GM10266 (cell line): ENCODE results near the gene CCDC27.

Experiments used
- DNase-seq: peaks from one replicate; pipeline ENCODE4 v3.0.0; 2012; ENCODE audit errors: extremely low spot score
- TF ChIP-seq, protein P1 (sequence below): IDR thresholded peaks from 2 replicates; pipeline ENCODE4 v1.5.1; 2012; ENCODE audit warnings: mild to moderate bottlenecking, low read depth; ENCODE audit not compliant: control insufficient read depth, insufficient read depth; ENCODE audit errors: missing control alignments

Gene CCDC27

DNA sequence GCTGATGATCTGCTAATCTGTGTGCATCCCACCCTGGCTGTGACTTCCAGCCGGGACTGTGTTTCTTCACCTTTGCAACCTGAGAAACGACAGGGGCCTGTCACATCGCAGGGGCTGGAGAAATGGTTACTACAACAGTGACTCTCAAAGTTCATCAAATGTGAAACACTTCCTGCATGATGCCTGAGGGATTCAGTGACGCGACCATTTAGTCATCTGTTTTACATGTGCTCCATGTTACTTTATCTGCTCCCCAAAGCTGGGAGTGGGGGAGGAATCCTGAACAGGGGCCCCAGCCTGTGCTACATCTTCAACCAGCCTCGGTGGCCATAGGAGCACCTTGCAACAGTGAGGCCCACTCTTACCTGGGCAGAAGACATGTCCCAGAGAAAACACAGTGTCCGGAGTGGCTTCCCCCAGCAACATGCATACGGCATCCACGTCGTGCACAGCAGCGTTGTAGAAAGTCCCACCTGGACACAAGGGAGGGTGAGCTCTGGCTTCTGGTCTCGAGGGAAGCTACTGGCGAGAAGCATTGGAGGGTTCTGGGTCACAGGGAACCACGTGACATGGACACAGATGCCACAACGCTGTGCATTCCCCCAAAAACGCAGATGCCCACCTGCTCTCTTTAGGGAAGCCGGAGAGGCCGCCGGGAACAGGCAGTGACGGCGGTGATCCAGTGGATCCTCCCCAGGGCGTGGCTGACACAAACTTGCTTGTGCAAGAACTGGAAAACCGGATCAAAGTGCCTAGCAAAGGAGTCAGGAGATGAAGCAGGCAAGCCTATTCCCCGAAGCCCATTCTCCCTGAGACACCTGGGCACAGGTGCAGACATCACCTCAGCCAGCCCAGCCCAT is 9.6 kb upstream of the CCDC27 start:
- DNase-seq = no peak

DNA sequence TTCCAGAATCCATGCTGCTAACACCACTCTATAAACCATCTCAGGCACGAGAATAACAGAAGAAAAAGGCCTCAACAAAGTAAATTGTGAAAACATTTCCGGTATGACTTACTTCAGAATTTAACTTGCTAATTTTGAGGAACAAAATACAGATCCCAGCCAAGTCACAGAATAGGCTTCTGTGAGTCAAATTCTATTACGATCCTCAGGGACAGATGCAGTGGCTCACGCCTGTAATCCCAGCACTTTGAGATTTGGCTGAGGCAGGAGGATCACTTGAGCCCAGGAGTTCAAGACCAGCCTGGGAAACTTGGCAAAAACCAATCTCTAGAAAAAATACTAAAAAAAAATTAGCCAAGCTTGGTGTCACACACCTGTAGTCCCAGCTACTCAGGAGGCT is 8.8 kb upstream of the CCDC27 start:
- no peak for DNase-seq

More for the DNA sequence above, 9.6 kb upstream of the CCDC27 start:
- TF ChIP-seq, protein P1, sequence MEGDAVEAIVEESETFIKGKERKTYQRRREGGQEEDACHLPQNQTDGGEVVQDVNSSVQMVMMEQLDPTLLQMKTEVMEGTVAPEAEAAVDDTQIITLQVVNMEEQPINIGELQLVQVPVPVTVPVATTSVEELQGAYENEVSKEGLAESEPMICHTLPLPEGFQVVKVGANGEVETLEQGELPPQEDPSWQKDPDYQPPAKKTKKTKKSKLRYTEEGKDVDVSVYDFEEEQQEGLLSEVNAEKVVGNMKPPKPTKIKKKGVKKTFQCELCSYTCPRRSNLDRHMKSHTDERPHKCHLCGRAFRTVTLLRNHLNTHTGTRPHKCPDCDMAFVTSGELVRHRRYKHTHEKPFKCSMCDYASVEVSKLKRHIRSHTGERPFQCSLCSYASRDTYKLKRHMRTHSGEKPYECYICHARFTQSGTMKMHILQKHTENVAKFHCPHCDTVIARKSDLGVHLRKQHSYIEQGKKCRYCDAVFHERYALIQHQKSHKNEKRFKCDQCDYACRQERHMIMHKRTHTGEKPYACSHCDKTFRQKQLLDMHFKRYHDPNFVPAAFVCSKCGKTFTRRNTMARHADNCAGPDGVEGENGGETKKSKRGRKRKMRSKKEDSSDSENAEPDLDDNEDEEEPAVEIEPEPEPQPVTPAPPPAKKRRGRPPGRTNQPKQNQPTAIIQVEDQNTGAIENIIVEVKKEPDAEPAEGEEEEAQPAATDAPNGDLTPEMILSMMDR = no peak

DNA sequence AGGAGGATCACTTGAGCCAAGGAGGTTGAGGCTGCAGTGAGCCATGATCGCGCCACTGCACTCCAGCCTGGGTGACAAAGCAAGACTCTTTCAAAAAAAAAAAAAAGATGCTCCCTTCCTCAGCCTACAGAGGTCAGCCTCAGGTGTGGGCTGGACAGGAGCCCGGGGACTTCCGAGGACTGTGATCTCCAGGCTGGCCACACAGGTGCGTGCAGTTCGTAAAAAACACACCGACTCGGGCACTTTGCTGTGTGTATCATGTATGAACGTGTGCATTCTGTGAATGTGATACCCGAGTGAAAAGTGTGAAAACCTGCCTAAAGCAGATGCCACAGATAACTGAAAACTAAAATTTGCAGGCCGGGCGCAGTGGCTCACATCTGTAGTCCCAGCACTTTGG is 8.4 kb upstream of the CCDC27 start:
- no peak for DNase-seq
- TF ChIP-seq, protein P1 = no peak

More for the DNA sequence above, 8.8 kb upstream of the CCDC27 start:
- TF ChIP-seq, protein P1 = no peak

DNA sequence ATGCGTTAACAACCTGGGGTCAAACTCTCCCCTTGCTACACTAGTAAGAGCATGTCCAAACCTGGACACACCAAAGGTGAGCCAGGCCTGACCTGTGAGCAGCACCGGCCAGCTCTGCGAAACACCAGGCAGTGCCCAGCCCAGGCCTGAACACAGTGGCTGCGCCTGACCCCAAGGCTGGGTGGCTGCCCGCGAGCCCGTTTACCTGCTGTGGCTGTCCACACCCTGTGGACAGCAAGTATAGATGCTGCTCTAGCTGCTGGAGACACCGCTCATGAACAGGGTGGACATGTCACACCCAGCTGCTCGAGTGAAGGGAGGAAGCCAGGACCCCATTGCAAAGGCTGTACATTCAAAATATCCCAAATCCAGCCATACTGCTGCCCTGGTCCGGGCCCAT is 7.6 kb upstream of the CCDC27 start:
- DNase-seq = no peak
- TF ChIP-seq, protein P1 = no peak

DNA sequence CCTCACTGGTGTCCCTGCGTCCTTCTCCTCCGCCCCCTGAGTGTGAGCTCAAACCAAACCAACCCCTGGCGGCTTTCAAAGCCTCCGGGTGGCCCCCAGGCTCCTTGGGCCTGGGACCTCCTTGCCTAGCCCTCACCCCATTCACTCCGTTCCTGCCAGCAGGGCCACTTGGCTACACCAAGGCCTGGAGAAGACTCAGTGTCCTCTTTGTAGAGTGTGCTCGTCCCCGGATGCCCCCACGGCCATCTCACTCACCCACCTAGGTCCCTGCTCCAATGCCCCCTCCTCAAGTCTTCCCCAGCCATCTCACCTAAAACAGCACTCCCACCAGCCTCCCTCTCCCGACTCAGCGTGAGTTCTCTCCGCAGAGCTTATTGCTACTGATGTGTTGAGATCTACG is 7.2 kb upstream of the CCDC27 start:
- TF ChIP-seq, protein P1 = no peak
- no peak for DNase-seq

DNA sequence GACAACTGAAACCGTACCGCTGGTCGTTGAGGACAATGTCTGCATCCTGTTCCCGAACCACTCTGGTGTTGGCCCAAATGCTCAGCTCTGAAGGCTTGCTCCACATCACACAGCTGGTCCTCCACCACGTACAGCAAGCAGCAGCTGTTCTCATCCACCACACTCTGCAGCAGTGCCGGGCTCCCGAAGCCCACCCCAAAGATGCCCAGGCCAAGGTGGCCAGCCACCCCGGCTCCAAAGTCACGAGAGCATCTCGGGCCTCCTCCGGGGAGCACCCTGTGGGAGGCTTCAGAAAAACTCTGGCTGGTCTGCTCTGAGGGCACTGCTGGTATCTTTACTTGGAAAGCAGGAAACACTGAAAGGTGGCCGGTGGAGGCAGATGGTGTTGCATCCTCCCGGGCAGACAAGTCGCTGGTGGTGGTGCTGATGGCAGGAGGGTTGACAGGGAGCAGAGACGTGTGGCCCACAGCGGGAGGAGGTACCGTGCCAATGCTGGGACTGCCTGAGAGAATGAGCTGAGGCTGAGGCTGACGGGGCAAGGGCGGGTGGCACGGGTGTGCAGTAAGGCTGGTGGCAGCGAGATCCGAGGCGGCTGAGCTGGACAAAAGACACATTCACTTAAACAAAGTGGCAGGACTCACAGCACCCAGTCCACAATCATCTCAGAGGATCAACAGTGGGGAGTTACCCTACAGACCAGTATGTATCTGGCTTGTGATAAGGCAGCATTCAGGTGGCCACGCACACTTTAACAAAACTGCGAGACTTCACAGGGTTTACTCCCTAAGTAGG is 6.5 kb upstream of the CCDC27 start:
- DNase-seq = no peak

More for the DNA sequence above, 6.5 kb upstream of the CCDC27 start:
- TF ChIP-seq, protein P1 = no peak
